Erythroblast (primary cell): ENCODE results near the gene SGCA.

Source experiments
- GATA1 ChIP-seq: IDR thresholded peaks from 2 replicates; pipeline ENCODE4 v1.6.1; 2011; ENCODE audit warnings: low read depth, mild to moderate bottlenecking, control low read depth, low read length, moderate library complexity
- POLR2A ChIP-seq: IDR thresholded peaks from 2 replicates; pipeline ENCODE4 v1.6.1; 2011; ENCODE audit warnings: mild to moderate bottlenecking, low read length

GRCh38 chr17:50146927-50147665 is 18.7 kb upstream of the SGCA start:
- TF ChIP-seq POLR2A (no peak), GATA1 (no peak)
